Neural progenitor cell (in vitro differentiated cells): ENCODE results near the gene TET2. TPM values are rescaled to one million over a fixed set of nuclear protein-coding genes. Genes with fewer than 3 reads are reported as not detected.
A peak's percentile ranks its signal among the peaks of the same experiment; 100 is the strongest.

Source experiments
- DNase-seq: peaks from one replicate; pipeline ENCODE4 v3.0.0-alpha.2; 2016; ENCODE audit warnings: low spot score
- H2AFZ ChIP-seq: fragments of 200-600 bp; sonication (generic); replicated peaks from 2 replicates; pipeline ENCODE4 v1.6.1; 2016; ENCODE audit warnings: antibody characterized with exemption
- H3F3A ChIP-seq: fragments of 200-600 bp; sonication (generic); 2 replicates; pipeline ENCODE4 v1.6.1; 2016; ENCODE audit warnings: antibody characterized with exemption, low read depth
- H3K27ac ChIP-seq: fragments of 200-600 bp; sonication (generic); 2 replicates; pipeline ENCODE4 v1.5.1; 2016; ENCODE audit warnings: mild to moderate bottlenecking
- H3K27me3 ChIP-seq: fragments of 200-600 bp; sonication (generic); 2 replicates; pipeline ENCODE4 v1.6.1; 2016; ENCODE audit warnings: mild to moderate bottlenecking, moderate library complexity
- H3K36me3 ChIP-seq: fragments of 200-600 bp; sonication (generic); 2 replicates; pipeline ENCODE4 v1.5.1; 2016
- H3K4me1 ChIP-seq: fragments of 200-600 bp; sonication (generic); 2 replicates; pipeline ENCODE4 v1.6.1; 2016; ENCODE audit warnings: mixed run types
- H3K4me2 ChIP-seq: fragments of 200-600 bp; sonication (generic); 2 replicates; pipeline ENCODE4 v1.6.1; 2016
- H3K4me3 ChIP-seq: fragments of 200-600 bp; sonication (generic); 2 replicates; pipeline ENCODE4 v1.5.1; 2016
- H3K79me2 ChIP-seq: fragments of 200-600 bp; sonication (generic); 2 replicates; pipeline ENCODE4 v1.6.1; 2016; ENCODE audit warnings: low read depth
- H3K9ac ChIP-seq: fragments of 200-600 bp; sonication (generic); 2 replicates; pipeline ENCODE4 v1.6.1; 2016
- H3K9me3 ChIP-seq: fragments of 200-600 bp; sonication (generic); 2 replicates; pipeline ENCODE4 v1.5.1; 2016; ENCODE audit warnings: low read depth
- H4K20me1 ChIP-seq: fragments of 200-600 bp; sonication (generic); 2 replicates; pipeline ENCODE4 v1.6.1; 2016; ENCODE audit warnings: low read depth
- H3K27ac Mint-ChIP-seq: 3 replicates; pipeline ENCODE4 v1.8.0; 2021; ENCODE audit warnings: mixed read lengths
- H3K27me3 Mint-ChIP-seq: 2 replicates; pipeline ENCODE4 v1.8.0; 2022; ENCODE audit warnings: low read depth, mild to moderate bottlenecking, inconsistent platforms, moderate library complexity, mixed read lengths; ENCODE audit not compliant: insufficient read depth
- H3K36me3 Mint-ChIP-seq: 3 replicates; pipeline ENCODE4 v1.8.0; 2021; ENCODE audit warnings: mixed read lengths
- H3K4me1 Mint-ChIP-seq: 3 replicates; pipeline ENCODE4 v1.8.0; 2021; ENCODE audit warnings: mixed read lengths
- H3K4me3 Mint-ChIP-seq: 3 replicates; pipeline ENCODE4 v1.8.0; 2021; ENCODE audit warnings: mild to moderate bottlenecking, moderate library complexity, mixed read lengths
- H3K9me3 Mint-ChIP-seq: 3 replicates; pipeline ENCODE4 v1.8.0; 2020; ENCODE audit warnings: mixed read lengths
- EZH2 ChIP-seq: fragments of 200-600 bp; sonication (generic); IDR thresholded peaks from 2 replicates; pipeline ENCODE4 v1.6.1; 2017; ENCODE audit warnings: antibody characterized with exemption, mild to moderate bottlenecking, moderate library complexity
- EZH2phosphoT487 ChIP-seq: fragments of 200-600 bp; sonication (generic); IDR thresholded peaks from 2 replicates; pipeline ENCODE4 v1.6.1; 2017; ENCODE audit warnings: antibody characterized with exemption
- total RNA-seq: library from RNA; depleted of rRNA; stranded (reverse); fragments of >200 nt; gene quantifications from 2 replicates; pipeline ENCODE4 v1.2.3, GENCODE V29; 2015; ENCODE audit warnings: low replicate concordance
- TF ChIP-seq, protein P1 (sequence below): fragments of 200-600 bp; sonication (generic); IDR thresholded peaks from 2 replicates; pipeline ENCODE4 v1.5.1; 2017; ENCODE audit warnings: antibody characterized with exemption, mild to moderate bottlenecking

Gene TET2
- total RNA-seq, 1 donor from 2014 or later: 17.0 TPM

DNA sequence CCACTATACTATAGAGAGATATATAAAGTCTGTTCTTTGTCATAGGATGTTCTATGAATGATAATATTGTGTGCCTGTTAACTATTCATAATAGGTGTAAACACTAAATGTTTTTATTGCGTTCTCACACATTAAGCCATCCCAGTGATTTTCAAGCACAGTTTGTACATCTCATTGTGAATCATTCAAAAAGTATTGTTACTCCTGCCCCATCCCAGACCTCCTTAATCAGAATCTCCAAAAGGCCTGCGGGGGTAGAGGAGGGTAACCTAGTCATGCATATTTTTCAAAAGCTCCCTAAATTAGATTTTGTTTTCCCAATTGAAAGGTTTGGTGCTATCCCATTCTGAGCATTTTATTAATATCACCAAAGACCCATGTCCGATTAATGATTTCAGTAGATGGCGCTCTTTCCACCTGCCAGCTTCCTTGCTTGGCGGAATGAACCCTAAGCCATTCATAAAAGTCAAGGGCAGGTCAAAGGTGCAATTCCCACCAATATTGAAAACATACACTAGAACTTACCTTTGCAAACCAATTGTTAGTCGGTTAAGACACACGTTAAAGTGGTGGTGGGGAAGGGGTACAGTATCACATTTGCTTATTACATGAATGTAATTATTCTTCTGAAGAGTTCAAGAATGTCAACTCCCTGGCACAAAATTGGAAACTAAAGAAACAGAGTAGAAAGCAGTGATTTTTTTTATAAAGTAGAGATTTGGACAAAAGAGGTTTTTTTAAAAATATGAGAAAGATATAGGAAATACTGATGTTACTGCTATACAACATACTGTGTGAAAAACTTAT is 5.8 kb upstream of the TET2 start:
- Histone ChIP-seq H3K27ac (no peak overlapping the region), H3K4me1 (no peaks in the 10 kb centered on the region), H3F3A (peaks cover 7% of the 10 kb centered on the region), H3K9ac (no peak overlapping the region), H4K20me1 (peaks cover 5% of the 10 kb centered on the region), H2AFZ (no peak overlapping the region), H3K4me3 (no peak overlapping the region), H3K4me2 (no peak overlapping the region), H3K9me3 (no peaks in the 10 kb centered on the region), H3K27me3 (peaks cover 80% of the 10 kb centered on the region), H3K36me3 (no peaks in the 10 kb centered on the region), H3K79me2 (no peaks in the 10 kb centered on the region)
- Mint-ChIP-seq H3K4me3 (no peak overlapping the region), H3K27ac (no peak overlapping the region), H3K4me1 (peaks cover 14% of the 10 kb centered on the region), H3K36me3 (no peaks in the 10 kb centered on the region), H3K9me3 (peaks cover 2% of the 10 kb centered on the region), H3K27me3 (peaks cover 6% of the 10 kb centered on the region)
- TF ChIP-seq, protein P1, sequence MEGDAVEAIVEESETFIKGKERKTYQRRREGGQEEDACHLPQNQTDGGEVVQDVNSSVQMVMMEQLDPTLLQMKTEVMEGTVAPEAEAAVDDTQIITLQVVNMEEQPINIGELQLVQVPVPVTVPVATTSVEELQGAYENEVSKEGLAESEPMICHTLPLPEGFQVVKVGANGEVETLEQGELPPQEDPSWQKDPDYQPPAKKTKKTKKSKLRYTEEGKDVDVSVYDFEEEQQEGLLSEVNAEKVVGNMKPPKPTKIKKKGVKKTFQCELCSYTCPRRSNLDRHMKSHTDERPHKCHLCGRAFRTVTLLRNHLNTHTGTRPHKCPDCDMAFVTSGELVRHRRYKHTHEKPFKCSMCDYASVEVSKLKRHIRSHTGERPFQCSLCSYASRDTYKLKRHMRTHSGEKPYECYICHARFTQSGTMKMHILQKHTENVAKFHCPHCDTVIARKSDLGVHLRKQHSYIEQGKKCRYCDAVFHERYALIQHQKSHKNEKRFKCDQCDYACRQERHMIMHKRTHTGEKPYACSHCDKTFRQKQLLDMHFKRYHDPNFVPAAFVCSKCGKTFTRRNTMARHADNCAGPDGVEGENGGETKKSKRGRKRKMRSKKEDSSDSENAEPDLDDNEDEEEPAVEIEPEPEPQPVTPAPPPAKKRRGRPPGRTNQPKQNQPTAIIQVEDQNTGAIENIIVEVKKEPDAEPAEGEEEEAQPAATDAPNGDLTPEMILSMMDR: peak; percentile 78
- TF ChIP-seq EZH2phosphoT487: no peak
- DNase-seq: peak; percentile 43

DNA sequence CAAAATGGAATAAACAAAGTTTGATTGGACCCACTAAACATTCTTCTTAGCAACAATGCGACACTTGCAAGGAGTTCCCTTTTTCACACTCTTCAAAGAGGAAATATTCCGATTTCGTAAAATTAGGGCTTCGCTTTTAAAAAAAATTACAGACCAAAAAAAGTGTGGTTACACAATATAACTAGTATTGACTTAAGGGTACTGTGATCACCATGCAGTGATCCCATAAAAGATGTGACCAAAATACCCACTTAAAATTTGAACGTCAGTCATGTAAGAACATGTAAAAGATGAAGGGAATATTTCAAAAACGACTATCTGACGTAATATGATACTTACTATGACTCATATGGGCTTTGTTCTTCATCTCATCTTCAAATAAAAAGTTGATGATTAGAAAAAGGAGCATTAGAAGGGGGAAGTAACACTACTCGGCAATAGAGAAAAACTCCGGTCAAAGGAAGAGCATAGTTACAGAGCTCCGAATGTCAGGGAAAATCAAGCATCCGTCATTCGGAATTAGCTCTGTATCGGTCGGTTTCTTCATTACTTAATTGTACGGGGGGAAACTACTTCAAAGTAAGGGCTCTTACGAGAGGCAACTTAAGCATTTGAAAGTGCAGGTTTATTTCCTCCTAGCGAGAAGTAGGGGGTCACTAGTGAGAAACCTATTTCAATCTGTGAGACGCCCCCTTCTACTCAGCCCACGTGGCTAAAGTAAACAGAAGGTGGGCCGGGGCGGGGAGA is 1.3 kb upstream of the TET2 start:
- H3K9me3 ChIP-seq: no peaks in the 10 kb centered on the region
- Mint-ChIP-seq H3K27ac (peak overlapping the region; percentile 91), H3K4me1 (peaks cover 24% of the 10 kb centered on the region), H3K9me3 (peaks cover 2% of the 10 kb centered on the region), H3K27me3 (peaks cover 12% of the 10 kb centered on the region), H3K4me3 (peak overlapping the region; percentile 93), H3K36me3 (no peaks in the 10 kb centered on the region)
- no peak overlapping the region for H3K9ac ChIP-seq
- peaks cover 7% of the 10 kb centered on the region for H3F3A ChIP-seq
- H3K79me2 ChIP-seq: peaks cover 30% of the 10 kb centered on the region
- H3K4me3 ChIP-seq: peak overlapping the region; percentile 99
- H2AFZ ChIP-seq: peak overlapping the region; percentile 98
- H3K27me3 ChIP-seq: peaks cover 82% of the 10 kb centered on the region
- no peak overlapping the region for H3K27ac ChIP-seq
- no peaks in the 10 kb centered on the region for H3K36me3 ChIP-seq
- H3K4me1 ChIP-seq: peaks cover 10% of the 10 kb centered on the region
- H3K4me2 ChIP-seq: peak overlapping the region; percentile 99
- peak; percentile 75 for TF ChIP-seq EZH2
- TF ChIP-seq, protein P1: no peak
- H4K20me1 ChIP-seq: peaks cover 24% of the 10 kb centered on the region
- no peak for DNase-seq

DNA sequence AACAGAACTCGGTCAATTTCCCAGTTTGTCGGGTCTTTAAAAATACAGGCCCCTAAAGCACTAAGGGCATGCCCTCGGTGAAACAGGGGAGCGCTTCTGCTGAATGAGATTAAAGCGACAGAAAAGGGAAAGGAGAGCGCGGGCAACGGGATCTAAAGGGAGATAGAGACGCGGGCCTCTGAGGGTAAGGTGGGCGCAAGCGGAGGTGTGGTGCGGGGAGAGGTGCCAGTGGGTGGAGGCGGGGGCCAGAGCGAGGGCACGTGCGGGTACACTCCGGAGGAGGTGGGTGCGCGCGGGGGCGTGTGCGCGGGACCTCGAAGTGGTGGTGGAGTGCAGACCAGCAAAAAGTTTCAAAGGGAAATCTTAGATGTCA is 787 bp upstream of the TET2 start:
- H3K9me3 ChIP-seq: no peaks in the 10 kb centered on the region
- TF ChIP-seq EZH2phosphoT487 (peak; percentile 55), EZH2 (peak; percentile 67)
- TF ChIP-seq, protein P1: no peak
- H4K20me1 ChIP-seq: peaks cover 24% of the 10 kb centered on the region
- H3K36me3 ChIP-seq: no peaks in the 10 kb centered on the region
- H3K4me3 Mint-ChIP-seq: peak overlapping the region; percentile 93
- peak overlapping the region; percentile 99 for H3K4me3 ChIP-seq
- peaks cover 3% of the 10 kb centered on the region for H3K36me3 Mint-ChIP-seq
- peaks cover 12% of the 10 kb centered on the region for H3K27me3 Mint-ChIP-seq
- H3K9me3 Mint-ChIP-seq: peaks cover 2% of the 10 kb centered on the region
- peaks cover 10% of the 10 kb centered on the region for H3K4me1 ChIP-seq
- no peak overlapping the region for H3K27ac ChIP-seq
- H3K27me3 ChIP-seq: peaks cover 82% of the 10 kb centered on the region
- peaks cover 31% of the 10 kb centered on the region for H3K79me2 ChIP-seq
- peaks cover 7% of the 10 kb centered on the region for H3F3A ChIP-seq
- peak overlapping the region; percentile 99 for H3K4me2 ChIP-seq
- no peak overlapping the region for H3K9ac ChIP-seq
- H3K4me1 Mint-ChIP-seq: peaks cover 24% of the 10 kb centered on the region
- peak overlapping the region; percentile 98 for H2AFZ ChIP-seq
- peak; percentile 49 for DNase-seq
- peak overlapping the region; percentile 91 for H3K27ac Mint-ChIP-seq
